Measurements from ENCODE around the gene NSMF.

Gene NSMF

DNA sequence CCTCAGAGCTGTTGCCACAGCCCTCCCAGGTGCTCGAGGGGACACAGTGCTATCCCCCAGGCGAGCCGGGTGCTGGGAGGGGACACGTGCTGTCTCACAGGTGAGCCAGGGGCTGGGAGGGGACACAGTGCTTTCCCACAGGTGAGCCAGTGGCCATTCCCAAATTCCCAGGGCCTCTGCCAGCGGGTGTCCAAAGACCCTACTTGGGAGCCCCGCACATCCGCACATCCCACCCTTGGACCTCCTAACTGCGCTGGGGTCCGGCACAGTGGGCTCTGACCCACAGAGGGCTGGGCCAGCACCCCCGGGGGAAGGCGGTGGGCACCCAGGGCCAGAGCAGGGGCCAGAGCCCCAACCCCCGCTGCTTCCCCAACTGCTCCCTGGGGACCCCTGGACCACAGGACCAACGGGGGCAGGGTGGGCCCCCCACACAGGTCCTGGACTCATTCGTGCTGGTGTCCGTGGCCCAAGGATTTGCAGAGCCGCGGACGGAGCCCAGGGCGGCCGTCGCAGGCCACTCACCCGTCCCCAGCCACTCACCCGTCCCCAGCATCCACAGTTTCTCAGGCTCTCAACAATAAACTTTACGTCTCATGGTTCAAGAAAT, 54.1 kb downstream of the NSMF start:
- Histone ChIP-seq H3K4me1 (peaks cover 12% of the 10 kb centered on the region), H3K9me3 (peaks cover 3% of the 10 kb centered on the region; the same call in 1 of the 2 replicates), H3K27me3 (no peaks in the 10 kb centered on the region), H3K4me3 (ENCODE audit: low read depth, low read length) (no peak overlapping the region), H3K36me3 (no peaks in the 10 kb centered on the region)
- TF ChIP-seq, protein P1, sequence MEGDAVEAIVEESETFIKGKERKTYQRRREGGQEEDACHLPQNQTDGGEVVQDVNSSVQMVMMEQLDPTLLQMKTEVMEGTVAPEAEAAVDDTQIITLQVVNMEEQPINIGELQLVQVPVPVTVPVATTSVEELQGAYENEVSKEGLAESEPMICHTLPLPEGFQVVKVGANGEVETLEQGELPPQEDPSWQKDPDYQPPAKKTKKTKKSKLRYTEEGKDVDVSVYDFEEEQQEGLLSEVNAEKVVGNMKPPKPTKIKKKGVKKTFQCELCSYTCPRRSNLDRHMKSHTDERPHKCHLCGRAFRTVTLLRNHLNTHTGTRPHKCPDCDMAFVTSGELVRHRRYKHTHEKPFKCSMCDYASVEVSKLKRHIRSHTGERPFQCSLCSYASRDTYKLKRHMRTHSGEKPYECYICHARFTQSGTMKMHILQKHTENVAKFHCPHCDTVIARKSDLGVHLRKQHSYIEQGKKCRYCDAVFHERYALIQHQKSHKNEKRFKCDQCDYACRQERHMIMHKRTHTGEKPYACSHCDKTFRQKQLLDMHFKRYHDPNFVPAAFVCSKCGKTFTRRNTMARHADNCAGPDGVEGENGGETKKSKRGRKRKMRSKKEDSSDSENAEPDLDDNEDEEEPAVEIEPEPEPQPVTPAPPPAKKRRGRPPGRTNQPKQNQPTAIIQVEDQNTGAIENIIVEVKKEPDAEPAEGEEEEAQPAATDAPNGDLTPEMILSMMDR (IDR thresholded peaks at IDR 0.05; ENCODE audit: low read depth, low read length), result no peak
- DNase-seq, result no peak

GRCh38 chr9:137403269-137403668, 55.9 kb downstream of the NSMF start:
- TF ChIP-seq, protein P1 (IDR thresholded peaks at IDR 0.05; ENCODE audit: low read depth, low read length), result no peak
- Histone ChIP-seq H3K27me3 (no peaks in the 10 kb centered on the region), H3K36me3 (no peaks in the 10 kb centered on the region), H3K4me3 (ENCODE audit: low read depth, low read length) (no peak overlapping the region), H3K4me1 (peaks cover 12% of the 10 kb centered on the region), H3K9me3 (peaks cover 3% of the 10 kb centered on the region; the same call in 1 of the 2 replicates)
- DNase-seq, result no peak

DNA sequence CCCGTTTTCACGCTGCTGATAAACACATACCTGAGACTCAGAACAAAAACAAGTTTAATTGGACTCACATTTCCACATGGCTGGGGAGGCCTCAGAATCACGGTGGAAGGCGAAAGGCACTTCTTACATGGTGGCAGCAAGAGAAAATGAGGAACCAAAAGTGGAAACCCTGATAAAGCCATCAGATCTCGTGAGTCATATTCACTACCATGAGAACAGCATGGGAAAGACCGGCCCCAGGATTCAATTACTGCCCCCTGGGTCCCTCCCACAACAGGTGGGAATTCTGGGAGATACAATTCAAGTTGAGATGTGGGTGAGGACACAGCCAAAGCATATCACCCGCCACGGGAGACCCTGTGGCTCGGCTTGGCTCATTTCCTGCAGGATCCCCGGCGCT, 56.4 kb downstream of the NSMF start:
- H3K4me1 ChIP-seq, result peaks cover 12% of the 10 kb centered on the region
- H3K27me3 ChIP-seq, result no peaks in the 10 kb centered on the region
- H3K4me3 ChIP-seq (ENCODE audit: low read depth, low read length), result no peak overlapping the region
- no peak for DNase-seq
- no peaks in the 10 kb centered on the region for H3K36me3 ChIP-seq
- TF ChIP-seq, protein P1 (IDR thresholded peaks at IDR 0.05; ENCODE audit: low read depth, low read length), result no peak
- H3K9me3 ChIP-seq, result peaks cover 3% of the 10 kb centered on the region; the same call in 1 of the 2 replicates

DNA sequence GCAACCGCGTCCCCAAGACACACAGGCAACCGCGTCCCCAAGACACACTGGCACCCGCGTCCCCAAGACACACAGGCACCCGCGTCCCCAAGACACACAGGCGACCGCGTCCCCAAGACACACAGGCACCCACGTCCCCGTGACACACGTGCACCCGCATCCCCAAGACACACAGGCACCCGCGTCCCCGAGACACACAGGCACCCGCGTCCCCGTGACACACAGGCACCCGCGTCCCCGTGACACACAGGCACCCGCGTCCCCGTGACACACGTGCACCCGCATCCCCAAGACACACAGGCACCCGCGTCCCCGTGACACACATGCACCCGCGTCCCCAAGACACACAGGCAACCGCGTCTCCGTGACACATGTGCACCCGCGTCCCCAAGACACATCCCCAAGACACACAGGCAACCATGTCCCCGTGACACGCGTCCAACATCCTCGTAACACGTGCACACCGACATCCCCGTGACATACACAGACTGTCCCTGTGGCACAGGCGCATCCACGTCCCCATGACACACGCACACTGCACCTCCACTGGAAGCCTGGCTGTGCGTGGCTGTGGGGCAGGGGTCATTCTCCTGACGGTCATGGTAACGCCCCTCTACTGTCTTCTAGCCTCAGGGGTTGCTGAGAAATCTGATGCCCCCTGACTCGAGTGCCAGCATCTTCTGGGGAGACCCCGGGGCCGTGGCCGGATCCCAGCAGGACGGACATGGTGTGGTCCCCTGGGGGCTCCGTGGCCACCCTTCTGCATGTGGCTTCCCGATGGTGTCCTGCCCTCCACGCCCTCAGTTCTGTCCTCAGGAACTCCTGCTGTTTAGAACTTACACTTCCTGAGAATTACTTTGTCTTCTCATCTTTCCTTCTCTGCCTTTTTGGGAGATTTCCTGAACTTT, 60.3 kb downstream of the NSMF start:
- Histone ChIP-seq H3K27me3 (no peaks in the 10 kb centered on the region), H3K4me1 (peaks cover 4% of the 10 kb centered on the region), H3K4me3 (ENCODE audit: low read depth, low read length) (no peak overlapping the region), H3K9me3 (peaks cover 3% of the 10 kb centered on the region; the same call in 1 of the 2 replicates), H3K36me3 (no peaks in the 10 kb centered on the region)
- TF ChIP-seq, protein P1 (IDR thresholded peaks at IDR 0.05; ENCODE audit: low read depth, low read length), result no peak
- DNase-seq, result no peak

DNA sequence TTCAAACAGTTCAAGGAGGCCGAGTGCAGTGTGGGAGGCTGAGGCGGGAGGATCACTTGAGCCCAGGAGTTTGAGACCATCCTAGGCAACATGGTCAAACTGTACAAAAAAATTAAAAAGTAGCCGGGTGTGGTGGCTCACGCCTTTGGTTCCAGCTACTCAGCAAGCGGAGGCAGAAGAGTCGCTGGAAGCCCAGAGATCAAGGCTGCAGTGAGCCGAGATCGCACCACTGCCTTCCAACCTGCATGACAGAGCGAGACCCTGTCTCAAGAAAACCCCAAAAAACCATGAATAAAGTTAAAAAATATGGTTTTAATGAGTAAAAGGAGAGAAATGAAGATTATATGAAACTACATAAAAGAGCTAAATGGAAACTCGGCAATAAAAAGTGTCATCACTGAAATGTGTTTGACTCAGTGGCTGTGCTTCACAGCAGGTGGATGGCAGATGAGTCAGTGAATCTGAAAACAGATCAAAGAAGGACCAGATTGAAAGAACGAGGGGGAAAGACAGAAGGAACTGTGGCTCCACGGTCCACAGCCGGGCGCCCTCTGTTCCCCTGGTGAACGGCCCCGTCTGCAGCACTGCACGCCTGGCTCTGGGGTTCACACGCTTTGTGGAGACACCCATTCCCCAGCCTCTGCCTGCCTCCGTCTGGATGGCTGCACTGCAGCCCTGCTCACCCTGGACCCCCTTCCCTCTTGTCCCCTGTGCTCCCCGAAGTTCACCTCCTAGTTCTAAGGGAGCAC, 61.3 kb downstream of the NSMF start:
- TF ChIP-seq, protein P1 (IDR thresholded peaks at IDR 0.05; ENCODE audit: low read depth, low read length), result no peak
- H3K27me3 ChIP-seq, result no peaks in the 10 kb centered on the region
- no peak for DNase-seq
- H3K36me3 ChIP-seq, result no peaks in the 10 kb centered on the region
- H3K9me3 ChIP-seq, result peaks cover 3% of the 10 kb centered on the region; the same call in 1 of the 2 replicates
- H3K4me1 ChIP-seq, result peaks cover 4% of the 10 kb centered on the region
- H3K4me3 ChIP-seq (ENCODE audit: low read depth, low read length), result no peak overlapping the region

Measured in BE2C (cell line).